Chondrocyte (in vitro differentiated cells): ENCODE data around the gene MCC. TPM values are rescaled to one million over a fixed set of nuclear protein-coding genes. Genes with fewer than 3 reads are reported as not detected.
"Not testable (repeated sequence)": the region's sequence is repeated elsewhere in the genome, so short reads cannot be mapped to it uniquely, and the experiment has no call there.

Source experiments
- DNase-seq: peaks from one replicate; pipeline ENCODE4 v3.0.0; 2021; ENCODE audit warnings: mixed read lengths, low spot score
- H3K27ac Mint-ChIP-seq: one replicate; pipeline ENCODE4 v1.8.0; 2021; ENCODE audit warnings: mild to moderate bottlenecking, moderate library complexity, mixed read lengths; ENCODE audit not compliant: unreplicated experiment
- H3K27me3 Mint-ChIP-seq: 2 replicates; pipeline ENCODE4 v1.8.0; 2021; ENCODE audit warnings: low read depth, mixed read lengths
- H3K36me3 Mint-ChIP-seq: 2 replicates; pipeline ENCODE4 v1.8.0; 2021; ENCODE audit warnings: low read depth, mixed read lengths
- H3K4me1 Mint-ChIP-seq: 2 replicates; pipeline ENCODE4 v1.8.0; 2021; ENCODE audit warnings: low read depth, mild to moderate bottlenecking, mixed read lengths
- H3K4me3 Mint-ChIP-seq: one replicate; pipeline ENCODE4 v1.8.0; 2021; ENCODE audit warnings: mild to moderate bottlenecking, moderate library complexity, mixed read lengths; ENCODE audit not compliant: unreplicated experiment
- H3K9me3 Mint-ChIP-seq: 2 replicates; pipeline ENCODE4 v1.8.0; 2021; ENCODE audit warnings: low read depth, mixed read lengths
- CTCF ChIP-seq: fragments of 200-600 bp; sonication (generic); IDR thresholded peaks from 2 replicates; pipeline ENCODE4 v1.5.0; 2021; ENCODE audit warnings: antibody characterized with exemption, mild to moderate bottlenecking, moderate library complexity
- total RNA-seq: library from RNA; stranded (reverse); gene quantifications from 3 replicates; pipeline ENCODE4 v1.2.1, GENCODE V29; 2021

MCC gene
- total RNA-seq, 1 donor from 2014 or later: 15.0 TPM

DNA sequence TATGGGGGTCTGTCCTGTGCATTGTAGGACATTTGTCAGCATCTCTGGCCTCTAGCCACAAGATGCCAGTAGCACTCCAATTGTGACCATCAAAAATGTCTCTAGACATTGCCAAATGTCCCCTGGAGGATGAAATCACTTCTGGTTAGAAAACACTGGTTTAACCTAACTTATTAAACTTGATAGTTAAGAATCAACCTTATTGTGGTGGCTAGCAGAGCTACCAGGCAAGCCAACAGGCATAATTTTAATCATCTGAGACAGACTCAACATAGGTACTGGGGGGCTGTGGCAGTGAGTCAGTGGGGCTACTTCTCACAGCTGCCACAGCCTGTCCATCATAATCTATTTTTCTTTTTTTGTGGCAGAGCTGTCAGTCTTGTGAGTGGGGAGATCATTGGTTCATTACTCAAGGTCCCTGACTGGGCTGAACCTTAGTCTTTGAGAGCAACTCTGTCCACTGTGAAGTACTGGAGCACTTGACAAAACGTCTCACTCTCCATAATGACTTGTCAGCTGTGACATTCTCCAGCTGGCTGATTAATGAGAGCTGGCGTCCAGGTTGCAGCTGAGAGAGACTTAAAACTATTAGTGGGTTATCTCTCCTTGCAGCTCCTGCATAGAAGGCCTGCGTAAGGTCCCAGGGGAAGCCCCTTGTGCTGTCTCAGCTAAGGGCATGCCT lies 403.7 kb downstream of the MCC start:
- peak; percentile 27 for TF ChIP-seq CTCF
- Mint-ChIP-seq H3K4me1 (peaks cover 23% of the 10 kb centered on the region), H3K36me3 (peaks cover 1% of the 10 kb centered on the region)

DNA sequence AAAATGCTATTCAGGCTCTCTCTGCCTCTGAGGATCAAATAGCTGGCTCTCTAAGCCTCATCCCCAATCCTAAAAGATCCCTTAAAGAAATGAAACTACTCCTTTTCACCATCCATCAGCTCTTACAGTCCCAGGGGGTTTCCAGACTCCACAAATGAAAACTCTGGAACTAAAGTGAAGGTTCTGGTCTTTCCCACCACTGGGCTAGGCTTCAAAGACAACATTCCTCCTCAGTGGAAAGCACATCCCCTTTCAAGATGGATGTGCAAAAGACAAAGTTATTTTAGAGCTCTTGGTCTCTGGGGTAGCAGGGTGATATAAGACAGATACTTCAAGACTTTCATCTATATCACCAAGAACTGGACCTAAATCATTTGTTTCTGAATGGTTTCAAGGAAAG lies 404.8 kb downstream of the MCC start:
- Mint-ChIP-seq H3K9me3 (peaks cover 8% of the 10 kb centered on the region), H3K4me3 (no peak overlapping the region), H3K4me1 (peaks cover 17% of the 10 kb centered on the region), H3K27ac (peak overlapping the region; percentile 41), H3K27me3 (no peaks in the 10 kb centered on the region), H3K36me3 (peaks cover 9% of the 10 kb centered on the region)
- DNase-seq: no peak
- TF ChIP-seq CTCF: no peak

More for the DNA sequence above, 403.7 kb downstream of the MCC start:
- H3K27me3 Mint-ChIP-seq: no peaks in the 10 kb centered on the region
- no peak overlapping the region for H3K27ac Mint-ChIP-seq
- no peak for DNase-seq
- H3K4me3 Mint-ChIP-seq: no peak overlapping the region
- H3K9me3 Mint-ChIP-seq: no peaks in the 10 kb centered on the region

DNA sequence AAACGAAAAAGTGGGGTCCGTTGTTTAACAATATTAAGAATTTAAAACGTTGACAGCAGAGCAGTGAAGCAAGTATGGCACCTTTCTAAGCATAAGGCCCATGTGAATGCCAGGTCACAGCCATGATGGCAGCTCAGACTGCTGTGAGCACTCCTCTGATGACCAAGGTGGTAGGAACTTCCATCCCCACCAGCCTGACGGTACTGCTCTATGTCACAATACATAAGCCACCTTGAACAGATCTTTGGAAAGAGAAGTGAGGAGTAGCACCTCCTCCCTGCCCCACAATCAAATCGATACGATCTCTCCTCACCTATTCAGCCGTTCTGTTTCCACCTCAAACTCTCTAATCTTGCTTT lies 405.7 kb downstream of the MCC start:
- no peaks in the 10 kb centered on the region for H3K27me3 Mint-ChIP-seq
- no peak overlapping the region for H3K4me3 Mint-ChIP-seq
- no peak overlapping the region for H3K27ac Mint-ChIP-seq
- H3K36me3 Mint-ChIP-seq: peaks cover 10% of the 10 kb centered on the region
- peaks cover 11% of the 10 kb centered on the region for H3K9me3 Mint-ChIP-seq
- no peak for TF ChIP-seq CTCF
- peaks cover 8% of the 10 kb centered on the region for H3K4me1 Mint-ChIP-seq
- no peak for DNase-seq

DNA sequence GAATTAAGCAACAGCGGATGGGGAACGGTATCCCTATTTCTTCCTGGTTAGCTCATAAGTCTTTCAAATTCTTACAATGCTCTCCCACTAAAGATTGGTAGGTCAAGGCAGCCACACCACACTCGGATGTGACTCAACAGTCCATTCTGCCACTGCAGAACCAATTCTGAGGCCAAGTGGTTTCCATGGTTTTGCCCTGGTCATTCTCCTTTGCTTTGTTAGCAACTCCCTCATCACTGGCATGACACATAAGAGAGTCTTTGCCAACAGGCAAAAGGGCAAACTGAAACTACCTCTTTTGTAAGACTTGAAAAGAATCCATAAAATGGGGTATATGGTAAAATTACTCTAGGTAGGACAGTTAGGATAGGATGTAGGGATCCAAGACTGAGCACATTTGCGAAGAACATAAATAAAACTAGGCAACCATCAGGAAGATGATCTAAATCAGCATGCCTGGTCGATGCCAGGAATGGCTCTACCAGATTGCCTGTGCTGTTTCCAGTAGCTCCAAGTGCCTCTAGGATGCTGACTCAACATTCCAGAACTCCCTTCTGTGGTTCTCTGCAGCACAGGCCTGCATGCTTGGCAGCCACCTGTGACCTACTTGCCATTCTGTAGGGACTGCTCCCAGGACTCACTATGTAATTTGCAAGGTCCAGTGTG lies 406.2 kb downstream of the MCC start:
- H3K27ac Mint-ChIP-seq: no peak overlapping the region
- no peaks in the 10 kb centered on the region for H3K27me3 Mint-ChIP-seq
- DNase-seq: no peak
- no peak overlapping the region for H3K4me3 Mint-ChIP-seq
- H3K4me1 Mint-ChIP-seq: peaks cover 8% of the 10 kb centered on the region
- TF ChIP-seq CTCF: no peak
- H3K9me3 Mint-ChIP-seq: peaks cover 16% of the 10 kb centered on the region
- H3K36me3 Mint-ChIP-seq: peaks cover 16% of the 10 kb centered on the region

DNA sequence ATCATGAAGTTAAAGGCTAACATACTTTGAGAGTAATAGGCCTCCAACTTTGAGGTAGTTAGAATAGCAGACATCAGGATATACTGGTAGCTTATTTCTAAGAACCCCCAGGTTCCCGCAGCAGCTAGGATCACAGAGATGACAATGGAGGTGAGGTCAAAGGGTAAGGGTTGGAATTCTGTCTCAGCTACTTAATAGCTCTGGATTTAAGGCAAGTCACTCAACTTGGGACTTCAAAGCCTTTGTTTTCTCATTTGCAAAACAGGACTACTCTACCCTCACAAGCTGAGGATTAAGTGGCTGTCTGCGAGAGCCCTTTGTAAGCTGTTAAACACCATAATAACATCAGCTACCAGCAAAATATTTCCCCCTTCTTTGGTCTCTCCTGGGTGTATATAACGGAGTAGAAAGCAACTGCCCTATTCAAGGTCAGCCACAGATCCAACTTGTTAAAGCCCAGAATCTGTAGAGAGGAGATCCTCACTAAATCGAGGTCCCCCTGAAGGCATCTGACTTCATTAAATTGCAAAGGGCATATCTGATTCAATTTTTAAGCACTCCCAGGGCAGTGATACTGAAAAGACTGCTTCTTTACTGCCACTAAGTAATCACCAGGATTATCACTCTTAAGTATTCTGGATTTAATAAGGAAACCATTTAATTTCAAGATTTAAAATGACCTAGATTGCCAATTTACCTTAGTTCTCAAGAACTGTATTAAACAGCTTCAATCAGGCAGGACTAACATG lies 407.0 kb downstream of the MCC start:
- peaks cover 8% of the 10 kb centered on the region for H3K4me1 Mint-ChIP-seq
- H3K27ac Mint-ChIP-seq: no peak overlapping the region
- no peak for DNase-seq
- no peak for TF ChIP-seq CTCF
- peaks cover 19% of the 10 kb centered on the region for H3K36me3 Mint-ChIP-seq
- no peak overlapping the region for H3K4me3 Mint-ChIP-seq
- H3K27me3 Mint-ChIP-seq: no peaks in the 10 kb centered on the region
- H3K9me3 Mint-ChIP-seq: peaks cover 22% of the 10 kb centered on the region

- peaks cover 27% of the 10 kb centered on the region for H3K9me3 Mint-ChIP-seq
- not testable (repeated sequence) for H3K4me3 Mint-ChIP-seq, DNase-seq, H3K4me1 Mint-ChIP-seq, H3K27me3 Mint-ChIP-seq, H3K27ac Mint-ChIP-seq
- H3K36me3 Mint-ChIP-seq: peaks cover 29% of the 10 kb centered on the region
Observed at GRCh38 chr5:113076649-113077048, 411.6 kb downstream of the MCC start.
